Activated gamma-delta T cell treated with Interleukin-2 at 50 U/mL for 16 hours (primary cell): ENCODE measurements around the gene PKM.

ENCODE experiments used
- DNase-seq: peaks from one replicate; pipeline ENCODE4 v3.0.0-alpha.2; 2020

PKM gene

GRCh38 chr15:72233769-72234168, 2.8 kb upstream of the PKM start:
- DNase-seq: no peak

DNA sequence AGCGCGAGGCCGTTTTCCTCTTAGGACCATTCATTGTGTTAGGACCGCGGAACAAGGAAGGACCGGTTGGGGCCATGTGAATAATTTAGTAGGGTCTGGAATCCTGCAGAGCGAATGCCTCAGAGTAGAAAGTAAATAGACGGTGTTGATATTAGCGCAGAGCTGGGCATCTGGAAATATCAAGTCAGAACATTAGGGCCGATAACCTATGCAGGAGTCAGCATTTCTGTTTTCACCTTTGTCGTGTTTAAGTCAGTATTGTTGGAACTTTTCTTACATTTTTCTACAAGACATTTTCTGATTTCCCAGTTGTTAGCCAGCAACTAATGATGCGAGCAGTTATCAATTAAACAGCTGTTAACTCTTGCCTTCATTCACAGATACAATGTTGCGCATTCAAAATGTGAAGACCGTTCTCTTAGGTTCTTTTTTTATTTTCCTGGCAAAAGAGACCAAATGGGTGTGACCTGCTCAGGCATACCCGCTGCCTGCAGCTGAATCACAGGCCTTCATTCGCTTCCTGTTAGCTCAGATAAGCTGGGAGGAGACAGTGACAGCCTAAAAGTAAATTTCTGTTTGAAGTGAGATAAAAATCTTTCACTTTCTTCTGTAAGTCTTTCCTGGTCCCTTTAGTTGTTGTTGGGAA, 966 bp upstream of the PKM start:
- peak; percentile 43 for DNase-seq

DNA sequence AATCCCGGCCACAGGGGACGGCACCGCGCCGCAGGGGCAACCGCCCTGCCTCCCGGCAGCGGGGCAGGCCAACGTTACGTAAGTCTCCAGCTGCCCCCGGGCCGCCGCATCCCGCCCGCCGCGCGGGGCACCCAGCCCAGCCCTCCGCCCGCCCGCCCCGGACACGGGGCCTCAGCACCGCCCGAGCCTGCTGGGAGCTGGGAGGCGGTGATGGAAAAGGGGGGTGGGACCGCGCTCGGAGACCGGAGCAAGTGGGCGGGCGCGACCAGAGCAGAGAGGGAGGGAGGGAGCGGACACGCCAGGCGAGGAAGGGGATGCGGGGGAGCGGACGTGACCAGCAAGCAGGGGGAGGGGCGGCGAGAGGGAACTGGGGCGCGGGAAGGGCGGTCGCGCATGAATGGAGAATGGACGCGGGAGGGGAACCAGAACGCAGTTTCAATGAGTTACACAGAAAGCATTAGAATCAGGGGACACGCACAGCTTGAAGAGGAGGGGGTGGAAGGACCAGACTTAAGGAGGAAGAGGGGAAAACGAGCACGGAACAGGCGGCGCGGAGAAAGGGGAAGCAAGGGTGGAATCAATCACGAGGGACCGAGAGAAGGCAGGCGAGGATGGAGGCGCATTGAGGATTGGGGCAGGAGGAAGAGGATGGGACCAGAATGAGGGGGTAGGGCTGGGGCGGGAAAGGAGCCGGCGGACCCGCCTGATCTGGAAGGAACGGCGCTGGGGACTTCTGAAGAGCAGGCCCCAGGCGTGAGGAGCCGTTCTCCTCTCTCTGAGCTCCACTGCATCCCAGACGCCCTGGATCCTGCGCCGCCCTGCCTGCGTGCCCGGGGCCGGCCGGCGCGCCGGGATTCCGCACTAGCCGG, 559 bp downstream of the PKM start:
- DNase-seq: peak; percentile 50

GRCh38 chr15:72229947-72230196, 1.1 kb downstream of the PKM start:
- DNase-seq: no peak

- DNase-seq: peak; percentile 19
Measured at GRCh38 chr15:72229076-72229946, 1.7 kb downstream of the PKM start.

DNA sequence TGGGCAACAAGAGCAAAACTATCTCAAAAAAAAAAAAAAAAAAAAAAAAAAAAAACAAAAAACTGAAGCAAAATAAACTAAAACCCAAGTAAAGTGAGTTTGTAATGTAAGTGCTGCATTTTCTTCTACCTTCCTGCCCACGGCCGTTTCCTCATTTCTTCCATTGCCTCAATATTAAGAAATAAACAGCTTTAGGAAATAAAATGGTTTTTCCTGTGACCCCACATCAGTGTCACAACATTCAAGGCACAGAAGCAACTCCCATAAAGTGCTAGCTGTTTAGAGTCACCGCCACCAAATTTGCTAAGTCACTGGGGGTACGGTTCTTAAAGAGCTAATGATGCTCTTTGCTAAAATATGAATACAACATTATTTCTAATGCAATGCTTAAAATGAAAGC, 3.3 kb downstream of the PKM start:
- DNase-seq: no peak

DNA sequence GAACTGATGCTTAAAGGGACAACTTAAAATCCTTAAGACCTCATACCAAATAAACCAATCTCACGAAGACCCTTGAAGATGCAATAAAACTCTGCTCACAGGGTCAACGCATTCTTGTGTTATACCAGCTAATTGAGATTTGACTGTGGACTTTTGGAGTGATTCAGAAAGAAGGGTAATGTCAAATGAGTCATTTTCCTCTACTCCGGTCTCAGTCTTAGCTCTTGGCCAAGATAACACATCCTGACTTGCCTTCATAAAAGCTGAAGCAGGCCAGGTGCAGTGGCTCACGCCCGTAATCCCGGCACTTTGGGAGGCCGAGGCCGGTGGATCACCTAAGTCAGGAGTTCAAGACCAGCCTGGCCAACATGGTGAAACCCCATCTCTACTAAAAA, 3.8 kb downstream of the PKM start:
- DNase-seq: no peak

GRCh38 chr15:72223278-72223677, 7.7 kb downstream of the PKM start:
- no peak for DNase-seq

DNA sequence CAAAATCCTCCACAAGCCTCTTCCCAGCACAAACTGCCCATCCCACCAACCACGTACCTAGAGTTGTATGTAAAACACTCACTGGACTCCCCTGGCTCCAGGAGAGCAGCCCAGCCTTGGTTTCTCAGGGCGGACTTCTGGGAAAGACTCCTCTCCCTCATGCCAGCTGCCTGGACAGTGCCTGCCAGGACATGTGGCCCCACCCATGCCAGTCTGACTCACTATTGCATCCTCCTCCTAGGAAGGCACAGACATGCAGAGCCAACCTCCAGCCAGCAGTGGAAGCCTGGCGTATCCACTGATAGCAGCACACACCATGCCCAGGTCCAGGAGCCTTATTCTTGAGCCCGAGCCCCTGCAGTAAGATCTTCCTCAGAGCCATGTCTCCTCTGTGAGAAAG, 8.6 kb downstream of the PKM start:
- DNase-seq: no peak

DNA sequence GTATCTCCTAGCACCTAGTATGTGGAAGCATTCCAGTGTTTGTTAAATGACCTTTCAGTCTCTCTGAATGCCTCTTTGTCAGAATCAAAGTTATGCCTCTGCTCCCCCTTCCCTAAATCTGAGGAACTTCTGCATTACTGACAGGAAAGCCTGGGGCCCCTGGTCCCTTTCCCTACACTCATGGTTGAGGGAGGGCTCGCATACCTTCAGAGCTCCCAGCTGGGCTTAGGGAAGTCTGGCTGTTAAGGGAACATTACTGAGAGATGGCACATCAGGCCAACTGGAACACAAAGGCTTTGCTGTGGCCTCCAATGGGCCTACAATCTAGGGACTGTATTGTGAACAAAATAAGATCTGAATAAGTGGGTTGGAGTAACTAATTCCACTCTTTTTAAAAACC, 10.3 kb downstream of the PKM start:
- DNase-seq: no peak

- no peak for DNase-seq
Measured at GRCh38 chr15:72217216-72217615, 13.8 kb downstream of the PKM start.

DNA sequence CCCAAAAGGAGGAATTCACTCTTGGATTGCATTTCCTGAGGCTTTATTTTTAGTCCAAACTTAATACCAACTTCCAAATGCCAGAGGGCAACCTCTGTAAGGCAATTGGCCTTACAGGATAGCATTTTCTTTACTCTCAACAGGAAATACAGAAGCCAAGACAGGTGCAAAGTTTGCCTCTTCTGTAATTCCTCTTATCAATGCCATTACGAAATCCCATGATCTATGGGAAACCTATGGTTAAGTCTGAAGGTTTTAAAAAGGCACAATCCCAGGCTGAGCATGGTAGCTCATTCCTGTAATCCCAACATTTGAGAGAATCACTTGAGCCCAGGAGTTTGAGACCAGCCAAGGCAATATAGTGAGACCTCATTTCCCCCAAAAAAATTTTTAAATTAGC, 14.9 kb downstream of the PKM start:
- no peak for DNase-seq

- no peak for DNase-seq
Measured at GRCh38 chr15:72207558-72208085, 23.4 kb downstream of the PKM start.

DNA sequence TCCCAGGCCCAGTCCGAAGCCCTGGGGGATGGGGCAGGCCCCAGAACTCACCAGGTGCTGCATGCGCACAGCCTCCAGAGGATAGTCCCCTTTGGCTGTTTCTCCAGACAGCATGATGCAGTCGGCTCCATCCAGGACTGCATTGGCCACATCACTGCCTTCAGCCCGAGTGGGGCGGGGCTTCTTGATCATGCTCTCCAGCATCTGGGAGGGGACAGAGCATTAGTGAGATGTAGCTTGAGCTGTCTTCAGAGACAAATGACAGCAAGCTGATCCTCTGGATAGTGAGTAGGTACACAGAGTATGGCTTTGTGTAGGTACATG, 24.4 kb downstream of the PKM start:
- no peak for DNase-seq

- DNase-seq: no peak
Measured at GRCh38 chr15:72205896-72206676, 24.9 kb downstream of the PKM start.

DNA sequence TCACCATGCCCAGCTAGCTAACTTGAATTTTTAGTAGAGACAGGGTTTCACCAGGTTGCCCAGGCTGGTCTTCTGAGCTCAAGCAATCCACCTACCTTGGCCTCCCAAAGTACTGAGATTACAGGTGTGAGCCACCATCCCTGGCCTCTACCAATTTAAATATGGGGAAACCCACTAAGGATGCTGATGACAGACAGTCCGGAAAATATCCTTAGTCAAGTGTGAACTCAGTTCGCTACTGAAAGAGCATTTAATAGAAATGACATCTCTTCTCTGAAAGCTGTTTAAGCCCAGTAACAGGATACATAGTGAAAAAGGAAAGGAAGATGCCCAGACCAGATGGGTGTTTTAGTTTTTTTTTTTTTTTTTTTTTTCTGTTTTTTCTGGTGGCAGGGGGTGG, 25.7 kb downstream of the PKM start:
- no peak for DNase-seq

- no peak for DNase-seq
Measured at GRCh38 chr15:72203507-72203837, 27.5 kb downstream of the PKM start.

- DNase-seq: no peak
Measured at GRCh38 chr15:72202801-72203506, 28.0 kb downstream of the PKM start.

GRCh38 chr15:72202302-72202701, 28.7 kb downstream of the PKM start:
- no peak for DNase-seq

DNA sequence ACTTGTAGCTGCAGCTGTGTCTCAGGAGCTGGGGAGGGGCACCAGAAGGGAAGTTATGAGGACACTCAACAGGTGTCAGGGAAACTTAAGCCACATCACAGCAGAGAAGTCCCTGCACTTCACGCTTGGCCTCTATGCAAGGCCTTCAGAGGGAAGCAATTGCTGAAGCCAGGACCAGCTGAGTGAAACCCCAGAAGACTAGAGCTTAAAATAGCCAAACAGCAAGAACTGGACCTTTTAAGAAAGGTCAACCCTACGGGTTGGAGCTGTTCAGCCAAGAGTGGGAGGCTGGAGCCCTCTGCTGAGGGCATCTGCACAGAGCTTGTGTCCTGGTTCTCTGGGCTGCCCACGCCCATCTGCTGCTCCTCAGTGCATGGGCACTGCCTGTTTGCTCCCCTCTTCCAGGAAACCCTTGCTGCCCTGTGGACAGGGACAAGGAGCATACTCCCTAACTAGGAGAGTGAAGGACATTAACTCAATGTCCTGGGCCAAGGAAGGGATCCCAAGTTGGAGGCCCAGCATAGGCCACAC, 29.5 kb downstream of the PKM start:
- DNase-seq: no peak

- DNase-seq: no peak
Measured at GRCh38 chr15:72200395-72201237, 30.4 kb downstream of the PKM start.
